Lower lobe of right lung (tissue), 2 donors: ENCODE results near the gene SURF1. TPM values are rescaled to one million over a fixed set of nuclear protein-coding genes. Genes with fewer than 3 reads are reported as not detected.
A peak's percentile ranks its signal among the peaks of the same experiment; 100 is the strongest.

Experiments
- ATAC-seq, 2 donors: fragments of 200-7000 bp; cut with Tn5 transposase; one replicate each; pipeline ENCODE4 v1.9.1; 2020 to 2022; ENCODE audit warnings: mild to moderate bottlenecking in 2 of 2, moderate library complexity in 2 of 2
- DNase-seq: peaks from one replicate; pipeline ENCODE4 v3.0.0-alpha.2; 2020
- H3K27ac ChIP-seq: fragments of 200-600 bp; one replicate; pipeline ENCODE4 v1.8.0; 2022
- H3K27me3 ChIP-seq: fragments of 200-600 bp; one replicate; pipeline ENCODE4 v1.8.0; 2022; ENCODE audit warnings: low read depth
- H3K36me3 ChIP-seq: fragments of 200-600 bp; one replicate; pipeline ENCODE4 v1.8.0; 2022; ENCODE audit warnings: mild to moderate bottlenecking
- H3K4me1 ChIP-seq: fragments of 200-600 bp; one replicate; pipeline ENCODE4 v1.8.0; 2022
- H3K4me3 ChIP-seq: fragments of 200-600 bp; one replicate; pipeline ENCODE4 v1.8.0; 2022; ENCODE audit warnings: mild to moderate bottlenecking
- H3K9me3 ChIP-seq: fragments of 200-600 bp; one replicate; pipeline ENCODE4 v1.8.0; 2022
- CTCF ChIP-seq: fragments of 200-600 bp; IDR thresholded peaks from one replicate; pipeline ENCODE4 v1.8.0; 2022; ENCODE audit warnings: antibody characterized with exemption, mild to moderate bottlenecking
- intact Hi-C: fragments of 100-400 bp; cut with DNase I; formaldehyde crosslinking; loops from one replicate; pipeline ENCODE4 v1.11.0; 2022
- total RNA-seq: library from RNA; stranded (reverse); fragmentation: NEBNext Ultra II Directional; extraction: Animal tissue kit (Norgen Biotek cat#: 25700); gene quantifications from one replicate; pipeline ENCODE4 v1.2.1, GENCODE V29; 2021
- donor health status: DM: no; HTN: yes; CAD: no; lungs with severe emphysema.

Gene SURF1
- total RNA-seq, 1 donor from 2014 or later, result 49.4 TPM

GRCh38 chr9:133342069-133342406 is 14.2 kb downstream of the SURF1 start:
- no peak for TF ChIP-seq CTCF
- ATAC-seq (no peak), DNase-seq (no peak)

GRCh38 chr9:133341369-133342068 is 14.8 kb downstream of the SURF1 start:
- H3K9me3 ChIP-seq, result no peaks in the 10 kb centered on the region
- H3K36me3 ChIP-seq, result peaks cover 76% of the 10 kb centered on the region
- H3K4me1 ChIP-seq, result peaks cover 27% of the 10 kb centered on the region
- H3K27ac ChIP-seq, result peak overlapping the region; percentile 67
- DNase-seq (peak; percentile 83), ATAC-seq (peak; percentile 72 to 80)
- TF ChIP-seq CTCF, result no peak
- intact Hi-C loops, result no loop called here
- peak overlapping the region; percentile 7 for H3K4me3 ChIP-seq
- no peaks in the 10 kb centered on the region for H3K27me3 ChIP-seq

More at GRCh38 chr9:133342069-133342406, 14.2 kb downstream of the SURF1 start:
- no peaks in the 10 kb centered on the region for H3K9me3 ChIP-seq
- intact Hi-C loops, result no loop called here
- peak overlapping the region; percentile 67 for H3K27ac ChIP-seq
- H3K4me3 ChIP-seq, result no peak overlapping the region
- peaks cover 29% of the 10 kb centered on the region for H3K4me1 ChIP-seq
- H3K27me3 ChIP-seq, result no peaks in the 10 kb centered on the region
- peaks cover 76% of the 10 kb centered on the region for H3K36me3 ChIP-seq

GRCh38 chr9:133340916-133341315 is 15.4 kb downstream of the SURF1 start:
- no peaks in the 10 kb centered on the region for H3K9me3 ChIP-seq
- no peaks in the 10 kb centered on the region for H3K27me3 ChIP-seq
- intact Hi-C loops, result no loop called here
- ATAC-seq (no peak), DNase-seq (no peak)
- peaks cover 72% of the 10 kb centered on the region for H3K36me3 ChIP-seq
- peak overlapping the region; percentile 7 for H3K4me3 ChIP-seq
- TF ChIP-seq CTCF, result no peak
- H3K27ac ChIP-seq, result peak overlapping the region; percentile 67
- peaks cover 25% of the 10 kb centered on the region for H3K4me1 ChIP-seq

- Histone ChIP-seq H3K4me1 (peaks cover 28% of the 10 kb centered on the region), H3K27ac (peak overlapping the region; percentile 67), H3K9me3 (no peaks in the 10 kb centered on the region), H3K27me3 (no peaks in the 10 kb centered on the region), H3K36me3 (peaks cover 65% of the 10 kb centered on the region), H3K4me3 (peak overlapping the region; percentile 7)
- intact Hi-C loops, result no loop called here
- ATAC-seq, result no peak
- no peak for DNase-seq
- TF ChIP-seq CTCF, result no peak
Measured at GRCh38 chr9:133340256-133340655, 16.0 kb downstream of the SURF1 start.

- H3K27ac ChIP-seq, result no peak overlapping the region
- H3K4me3 ChIP-seq, result no peak overlapping the region
- ATAC-seq, result no peak
- intact Hi-C loops, result no loop called here
- H3K36me3 ChIP-seq, result peaks cover 60% of the 10 kb centered on the region
- H3K27me3 ChIP-seq, result no peaks in the 10 kb centered on the region
- no peaks in the 10 kb centered on the region for H3K9me3 ChIP-seq
- H3K4me1 ChIP-seq, result peaks cover 34% of the 10 kb centered on the region
- no peak for DNase-seq
- TF ChIP-seq CTCF, result no peak
Measured at GRCh38 chr9:133339641-133340040, 16.6 kb downstream of the SURF1 start.
